Loucy (cell line): ENCODE data around the gene TFPT.

ENCODE experiments used
- CTCF ChIP-seq: fragments of 200-600 bp; sonication (generic); conservative IDR thresholded peaks from 2 replicates; pipeline ENCODE4 v1.5.1; 2014; ENCODE audit warnings: mild to moderate bottlenecking, antibody characterized with exemption, low read length
- EZH2phosphoT487 ChIP-seq: fragments of 200-600 bp; IDR thresholded peaks from 2 replicates; pipeline ENCODE4 v1.6.1; 2018; ENCODE audit warnings: antibody characterized with exemption, mild to moderate bottlenecking, moderate library complexity, borderline replicate concordance

DNA sequence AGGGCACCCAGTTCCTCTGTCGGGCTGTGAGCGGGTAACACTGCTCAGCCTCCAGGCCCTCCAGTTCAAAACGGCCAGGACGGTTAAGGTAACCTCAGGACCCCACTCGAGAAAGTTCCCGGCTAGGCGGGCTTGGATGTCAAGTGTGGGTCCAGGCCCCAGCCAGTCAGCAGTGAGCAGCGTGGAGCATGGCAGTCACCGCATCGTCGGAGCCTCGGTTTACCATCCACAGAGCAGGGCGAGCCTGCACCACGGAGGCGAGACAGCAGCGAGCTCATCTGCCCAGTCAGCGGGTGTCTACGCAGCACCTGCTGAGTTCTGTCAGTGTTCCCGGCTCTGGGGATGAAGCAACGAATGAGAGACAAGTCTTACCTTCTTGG lies 14.2 kb upstream of the TFPT start:
- TF ChIP-seq CTCF, result no peak
- no peak for TF ChIP-seq EZH2phosphoT487
